Peyer's patch (tissue), 4 donors: ENCODE measurements around the gene FREM3. TPM values are rescaled to one million over a fixed set of nuclear protein-coding genes. Genes with fewer than 3 reads are reported as not detected.

Experiments used
- DNase-seq, 3 donors: peaks; one replicate each; pipeline ENCODE4 v3.0.0-alpha.2; 2017 to 2019
- H3K27ac ChIP-seq, 4 donors: fragments of 200-600 bp; sonication (generic); one replicate each; pipeline ENCODE4 v1.5.1; 2016 to 2019
- H3K27me3 ChIP-seq, 2 donors: fragments of 200-600 bp; sonication (generic); one replicate each; pipeline ENCODE4 v1.5.1; 2019
- H3K36me3 ChIP-seq, 3 donors: fragments of 200-600 bp; sonication (generic); one replicate each; pipeline ENCODE4 v1.5.1; 2016 to 2019
- H3K4me1 ChIP-seq, 4 donors: fragments of 200-600 bp; sonication (generic); one replicate each; pipeline ENCODE4 v1.5.1; 2016 to 2019
- H3K4me3 ChIP-seq, 4 donors: fragments of 200-600 bp; sonication (generic); 1 replicate in 3 of 4; 2 replicates in 1 of 4; pipeline ENCODE4 v1.5.1; 2016 to 2019; ENCODE audit warnings: mild to moderate bottlenecking in 1 of 4
- H3K9me3 ChIP-seq, 4 donors: fragments of 200-600 bp; sonication (generic); one replicate each; pipeline ENCODE4 v1.5.1; 2016 to 2019; ENCODE audit warnings: mild to moderate bottlenecking in 1 of 4
- POLR2A ChIP-seq, 2 donors: fragments of 450-650 bp; IDR thresholded peaks; one replicate each; pipeline ENCODE4 v1.5.1; 2017; ENCODE audit warnings: antibody characterized with exemption in 2 of 2, mild to moderate bottlenecking in 2 of 2, moderate library complexity in 2 of 2
- total RNA-seq, 4 donors: library from RNA; depleted of rRNA; stranded (reverse); fragments of >200 nt; gene quantifications; one replicate each; pipeline ENCODE4 v1.1.0, GENCODE V29; 2016
- TF ChIP-seq, protein P1 (sequence below), 6 experiments: fragments of 450-650 bp in 4 of 6; fragments of 200-600 bp in 2 of 6; sonication (generic) in 1 of 6; IDR thresholded peaks; one replicate each; pipeline ENCODE4 v1.5.1; 2017 to 2019; ENCODE audit warnings: antibody characterized with exemption in 6 of 6, mild to moderate bottlenecking in 3 of 6, moderate library complexity in 1 of 6

FREM3 gene
- total RNA-seq, 4 donors from 2014 or later: 0.83 TPM; not detected in 3

- no peak overlapping the region for H3K27ac ChIP-seq
- TF ChIP-seq, protein P1, sequence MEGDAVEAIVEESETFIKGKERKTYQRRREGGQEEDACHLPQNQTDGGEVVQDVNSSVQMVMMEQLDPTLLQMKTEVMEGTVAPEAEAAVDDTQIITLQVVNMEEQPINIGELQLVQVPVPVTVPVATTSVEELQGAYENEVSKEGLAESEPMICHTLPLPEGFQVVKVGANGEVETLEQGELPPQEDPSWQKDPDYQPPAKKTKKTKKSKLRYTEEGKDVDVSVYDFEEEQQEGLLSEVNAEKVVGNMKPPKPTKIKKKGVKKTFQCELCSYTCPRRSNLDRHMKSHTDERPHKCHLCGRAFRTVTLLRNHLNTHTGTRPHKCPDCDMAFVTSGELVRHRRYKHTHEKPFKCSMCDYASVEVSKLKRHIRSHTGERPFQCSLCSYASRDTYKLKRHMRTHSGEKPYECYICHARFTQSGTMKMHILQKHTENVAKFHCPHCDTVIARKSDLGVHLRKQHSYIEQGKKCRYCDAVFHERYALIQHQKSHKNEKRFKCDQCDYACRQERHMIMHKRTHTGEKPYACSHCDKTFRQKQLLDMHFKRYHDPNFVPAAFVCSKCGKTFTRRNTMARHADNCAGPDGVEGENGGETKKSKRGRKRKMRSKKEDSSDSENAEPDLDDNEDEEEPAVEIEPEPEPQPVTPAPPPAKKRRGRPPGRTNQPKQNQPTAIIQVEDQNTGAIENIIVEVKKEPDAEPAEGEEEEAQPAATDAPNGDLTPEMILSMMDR (IDR thresholded peaks at IDR 0.05): no peak
- TF ChIP-seq POLR2A (IDR thresholded peaks at IDR 0.05): no peak
- DNase-seq: no peak
- no peak overlapping the region for H3K4me3 ChIP-seq
- H3K27me3 ChIP-seq: no peaks in the 10 kb centered on the region
- no peaks in the 10 kb centered on the region for H3K36me3 ChIP-seq
- no peaks in the 10 kb centered on the region for H3K4me1 ChIP-seq
- H3K9me3 ChIP-seq: no peaks in the 10 kb centered on the region
Observed at GRCh38 chr4:143658336-143658735, 42.1 kb downstream of the FREM3 start.

DNA sequence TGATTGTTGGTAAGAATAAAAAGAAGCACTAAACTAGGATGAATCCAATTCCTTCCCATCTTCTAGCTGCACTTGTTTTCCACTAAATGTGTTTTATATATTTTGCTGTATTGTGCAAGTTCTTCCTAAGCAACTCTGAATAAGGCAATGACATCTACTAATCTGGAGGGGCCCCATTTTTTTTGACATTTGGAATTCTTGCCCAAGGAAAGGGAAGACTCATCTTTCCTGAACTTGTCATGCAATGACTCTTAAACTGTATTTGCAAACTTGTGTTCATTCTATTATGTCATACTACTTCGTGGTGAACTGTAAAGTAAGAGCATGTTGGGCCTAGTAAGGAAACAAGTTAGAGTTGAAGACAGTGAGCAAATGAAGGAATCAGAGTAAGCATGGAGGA, 45.9 kb downstream of the FREM3 start:
- Histone ChIP-seq H3K36me3 (no peaks in the 10 kb centered on the region), H3K27ac (no peak overlapping the region), H3K4me3 (no peak overlapping the region), H3K9me3 (no peaks in the 10 kb centered on the region), H3K27me3 (no peaks in the 10 kb centered on the region), H3K4me1 (no peaks in the 10 kb centered on the region)
- TF ChIP-seq, protein P1 (IDR thresholded peaks at IDR 0.05): no peak
- TF ChIP-seq POLR2A (IDR thresholded peaks at IDR 0.05): no peak
- DNase-seq: no peak

DNA sequence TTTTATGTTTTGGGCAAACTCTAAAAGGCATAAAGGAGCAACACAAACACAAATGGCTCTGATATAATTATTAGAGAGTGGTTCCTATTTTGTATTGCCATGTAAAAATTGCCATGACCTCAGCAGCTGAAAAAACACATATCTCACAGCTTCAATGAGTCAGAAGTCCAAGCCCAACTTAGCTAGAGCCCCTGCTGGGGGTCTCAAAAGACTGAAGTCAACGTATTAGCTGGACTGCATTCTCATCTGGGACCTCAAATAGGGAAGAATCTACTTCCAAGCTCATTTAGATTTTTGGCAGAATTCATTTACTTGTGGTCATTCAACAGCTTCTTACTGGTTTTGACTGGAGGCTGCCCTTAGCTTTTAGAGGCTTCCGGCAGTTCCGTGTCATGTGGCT, 47.4 kb downstream of the FREM3 start:
- Histone ChIP-seq H3K4me3 (no peak overlapping the region), H3K36me3 (no peaks in the 10 kb centered on the region), H3K27ac (no peak overlapping the region), H3K4me1 (no peaks in the 10 kb centered on the region), H3K27me3 (no peaks in the 10 kb centered on the region), H3K9me3 (no peaks in the 10 kb centered on the region)
- TF ChIP-seq, protein P1 (IDR thresholded peaks at IDR 0.05): no peak
- no peak for TF ChIP-seq POLR2A (IDR thresholded peaks at IDR 0.05)
- DNase-seq: no peak

GRCh38 chr4:143643399-143643798, 57.1 kb downstream of the FREM3 start:
- Histone ChIP-seq H3K4me1 (no peaks in the 10 kb centered on the region), H3K27me3 (no peaks in the 10 kb centered on the region), H3K27ac (no peak overlapping the region), H3K9me3 (no peaks in the 10 kb centered on the region), H3K36me3 (no peaks in the 10 kb centered on the region), H3K4me3 (no peak overlapping the region)
- no peak for DNase-seq
- TF ChIP-seq, protein P1 (IDR thresholded peaks at IDR 0.05): no peak
- TF ChIP-seq POLR2A (IDR thresholded peaks at IDR 0.05): no peak

DNA sequence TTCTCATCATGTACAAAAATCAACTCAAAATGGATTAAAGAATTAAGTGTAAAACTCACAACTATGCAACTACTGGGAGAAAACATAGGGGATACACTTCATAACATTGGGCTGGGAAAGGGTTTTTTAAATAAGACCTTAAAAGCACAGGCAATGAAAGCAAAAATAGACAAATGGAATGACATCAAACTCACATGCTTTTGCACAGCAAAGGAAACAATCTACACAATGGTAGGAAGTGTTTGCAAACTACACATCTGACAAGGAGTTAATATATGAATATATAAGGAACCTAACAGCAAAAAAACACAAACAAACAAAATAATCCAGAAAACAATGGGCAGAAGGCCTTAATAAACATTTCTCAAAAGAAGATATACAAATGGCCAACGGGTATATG, 57.9 kb downstream of the FREM3 start:
- Histone ChIP-seq H3K4me1 (no peaks in the 10 kb centered on the region), H3K36me3 (no peaks in the 10 kb centered on the region), H3K9me3 (no peaks in the 10 kb centered on the region), H3K27ac (no peak overlapping the region), H3K27me3 (no peaks in the 10 kb centered on the region), H3K4me3 (no peak overlapping the region)
- TF ChIP-seq, protein P1 (IDR thresholded peaks at IDR 0.05): no peak
- TF ChIP-seq POLR2A (IDR thresholded peaks at IDR 0.05): no peak
- no peak for DNase-seq

DNA sequence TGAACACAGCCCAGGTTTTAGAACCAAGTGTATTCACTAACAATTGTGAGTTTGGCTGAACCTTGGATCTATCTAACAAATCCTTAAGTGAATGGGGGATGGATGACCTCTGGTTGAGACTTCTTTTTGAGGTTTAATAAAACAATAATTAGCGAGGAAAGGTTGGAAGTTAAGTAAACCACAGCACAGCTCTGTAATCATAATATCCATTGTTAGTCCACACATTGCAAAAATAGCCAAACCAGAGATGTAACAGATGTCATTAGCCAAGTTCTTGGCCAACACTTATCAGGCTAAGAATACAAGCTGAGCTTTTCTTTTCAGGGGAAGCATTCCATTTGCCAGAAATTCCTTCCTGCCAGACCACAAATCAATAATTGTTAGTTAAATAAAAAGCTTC, 59.1 kb downstream of the FREM3 start:
- H3K27ac ChIP-seq: no peak overlapping the region
- DNase-seq: no peak
- no peaks in the 10 kb centered on the region for H3K36me3 ChIP-seq
- no peaks in the 10 kb centered on the region for H3K9me3 ChIP-seq
- no peak overlapping the region for H3K4me3 ChIP-seq
- no peak for TF ChIP-seq POLR2A (IDR thresholded peaks at IDR 0.05)
- TF ChIP-seq, protein P1 (IDR thresholded peaks at IDR 0.05): no peak
- H3K27me3 ChIP-seq: no peaks in the 10 kb centered on the region
- H3K4me1 ChIP-seq: no peaks in the 10 kb centered on the region
